Measurements from ENCODE around the gene DENND2D.

Gene DENND2D, protein sequence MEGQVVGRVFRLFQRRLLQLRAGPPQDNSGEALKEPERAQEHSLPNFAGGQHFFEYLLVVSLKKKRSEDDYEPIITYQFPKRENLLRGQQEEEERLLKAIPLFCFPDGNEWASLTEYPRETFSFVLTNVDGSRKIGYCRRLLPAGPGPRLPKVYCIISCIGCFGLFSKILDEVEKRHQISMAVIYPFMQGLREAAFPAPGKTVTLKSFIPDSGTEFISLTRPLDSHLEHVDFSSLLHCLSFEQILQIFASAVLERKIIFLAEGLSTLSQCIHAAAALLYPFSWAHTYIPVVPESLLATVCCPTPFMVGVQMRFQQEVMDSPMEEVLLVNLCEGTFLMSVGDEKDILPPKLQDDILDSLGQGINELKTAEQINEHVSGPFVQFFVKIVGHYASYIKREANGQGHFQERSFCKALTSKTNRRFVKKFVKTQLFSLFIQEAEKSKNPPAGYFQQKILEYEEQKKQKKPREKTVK

DNA sequence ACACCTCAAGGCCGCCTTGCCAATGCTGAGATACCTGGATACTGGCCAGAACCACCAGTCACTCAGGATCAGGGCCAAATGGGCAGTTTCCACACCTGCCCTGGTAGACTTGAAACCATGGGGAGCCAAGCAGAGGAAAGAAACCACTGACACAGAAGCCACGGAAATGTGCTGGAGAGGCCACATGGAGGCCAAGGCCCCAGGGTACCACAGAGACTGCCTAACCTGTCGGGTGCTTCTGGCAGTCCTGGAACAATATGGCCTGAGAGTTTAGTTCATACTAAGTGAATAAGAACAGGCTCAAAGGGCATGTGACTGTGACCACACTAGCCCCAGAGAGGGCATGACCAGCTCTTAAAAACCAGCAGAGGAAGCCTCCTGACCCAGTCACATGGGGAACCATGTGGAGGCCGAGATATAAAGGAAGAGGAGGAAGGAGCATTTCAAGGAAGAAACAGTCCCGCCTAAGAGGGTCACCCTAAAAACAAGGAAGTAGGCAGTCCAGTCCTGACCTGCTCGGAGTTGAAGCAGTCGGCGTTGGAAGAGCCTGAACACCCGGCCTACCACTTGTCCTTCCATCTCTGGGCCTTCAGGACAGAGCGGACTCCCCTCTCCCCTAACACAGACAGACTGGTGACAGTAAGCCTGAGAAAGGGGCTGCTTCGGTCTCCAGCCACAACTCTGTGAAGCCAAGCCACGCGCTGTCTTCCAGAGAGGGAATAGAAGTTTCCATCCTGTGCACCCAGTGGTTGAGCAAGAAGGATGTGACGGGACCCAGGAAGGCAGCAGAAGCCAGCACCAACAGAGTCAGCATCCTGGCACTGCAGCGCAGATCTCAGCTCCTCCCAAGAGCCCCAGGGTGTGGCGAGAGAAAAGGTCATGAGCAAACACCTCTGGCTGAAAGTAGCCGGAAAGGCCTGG, at the start of gene DENND2D:
TSS of gene DENND2D (minus strand) at position 766 of the 921 bp plus-strand sequence. CDS start at position 579, 187 bp downstream.
- no peak for DNase-seq

GRCh38 chr1:111249960-111250359, 49.5 kb upstream of the DENND2D start:
- no peak for DNase-seq

GRCh38 chr1:111247125-111247838, 46.8 kb upstream of the DENND2D start:
- DNase-seq, result no peak

DNA sequence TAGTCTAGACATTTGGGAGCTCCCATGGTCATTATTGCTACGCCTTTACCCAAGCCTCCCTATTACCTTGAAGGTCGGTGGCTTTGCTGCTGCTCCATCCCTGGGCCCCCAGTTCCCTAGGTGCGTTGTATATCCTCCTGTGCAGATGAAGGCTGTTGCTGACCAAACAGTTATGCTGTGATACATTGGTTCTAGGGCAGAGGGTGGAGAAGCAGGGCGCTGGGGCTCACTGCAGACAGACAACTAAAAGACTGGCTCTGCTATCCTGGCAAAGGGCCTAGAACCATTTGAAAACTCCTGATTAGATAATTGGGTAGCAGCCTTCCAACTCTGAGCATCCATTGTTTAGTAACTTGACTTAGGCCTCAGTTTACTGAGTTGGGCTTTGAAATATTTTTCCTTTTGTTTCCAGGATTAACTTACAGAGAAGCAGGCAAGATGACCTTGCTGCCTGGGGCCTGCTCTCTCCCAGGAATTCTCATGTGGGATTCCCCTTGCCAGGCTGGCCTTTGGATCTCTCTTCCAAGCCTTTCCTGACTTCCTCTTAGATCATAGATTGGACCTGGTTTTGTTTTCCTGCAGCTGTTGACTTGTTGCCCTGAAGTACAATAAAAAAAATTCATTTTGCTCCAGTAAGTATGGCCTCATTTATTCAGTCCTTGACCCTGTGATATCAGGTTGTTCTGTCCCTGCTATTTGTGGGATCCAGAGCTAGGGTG, 42.5 kb upstream of the DENND2D start:
- DNase-seq, result no peak

DNA sequence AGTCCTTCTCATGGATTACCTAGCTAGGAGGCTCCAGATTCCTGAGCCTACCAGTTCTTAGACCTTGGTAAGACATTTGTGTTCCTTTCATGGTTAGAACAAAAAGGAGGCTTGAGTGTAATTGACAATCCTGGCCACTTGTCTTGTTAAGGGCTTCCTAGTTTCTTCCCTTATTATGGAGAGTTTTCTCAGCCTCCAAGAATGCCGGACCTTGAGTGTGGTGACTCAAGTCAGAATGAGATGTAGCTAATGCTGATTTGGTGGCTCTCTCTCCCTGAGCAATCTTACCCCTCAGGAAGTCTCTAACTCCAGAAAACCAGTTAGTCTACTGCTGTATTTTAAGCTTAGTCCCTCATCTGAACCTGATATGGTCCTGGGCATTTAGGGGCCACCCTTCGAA, 41.4 kb upstream of the DENND2D start:
- DNase-seq, result no peak

- no peak for DNase-seq
Observed at GRCh38 chr1:111238056-111238795, 37.8 kb upstream of the DENND2D start.

DNA sequence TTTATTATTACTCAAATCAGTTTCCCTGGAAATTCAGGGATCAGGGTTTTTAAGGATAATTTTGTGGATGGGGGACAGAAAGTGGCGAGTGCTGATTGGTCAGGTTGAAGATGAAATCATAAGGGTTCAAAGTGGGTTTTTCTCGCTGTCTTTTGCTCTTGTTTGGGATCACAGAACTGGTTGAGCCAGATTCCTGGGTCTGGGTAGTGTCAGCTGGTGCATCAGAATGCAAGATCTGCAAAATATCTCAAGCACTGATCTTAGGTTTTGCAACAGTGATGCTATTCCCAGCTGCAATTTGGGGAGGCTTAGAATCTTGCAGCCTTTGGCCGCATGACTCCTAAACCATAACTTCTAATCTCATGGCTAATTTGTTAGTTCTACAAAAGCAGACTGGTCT, 36.4 kb upstream of the DENND2D start:
- DNase-seq, result no peak

- DNase-seq, result no peak
Observed at GRCh38 chr1:111236379-111236778, 35.9 kb upstream of the DENND2D start.

DNA sequence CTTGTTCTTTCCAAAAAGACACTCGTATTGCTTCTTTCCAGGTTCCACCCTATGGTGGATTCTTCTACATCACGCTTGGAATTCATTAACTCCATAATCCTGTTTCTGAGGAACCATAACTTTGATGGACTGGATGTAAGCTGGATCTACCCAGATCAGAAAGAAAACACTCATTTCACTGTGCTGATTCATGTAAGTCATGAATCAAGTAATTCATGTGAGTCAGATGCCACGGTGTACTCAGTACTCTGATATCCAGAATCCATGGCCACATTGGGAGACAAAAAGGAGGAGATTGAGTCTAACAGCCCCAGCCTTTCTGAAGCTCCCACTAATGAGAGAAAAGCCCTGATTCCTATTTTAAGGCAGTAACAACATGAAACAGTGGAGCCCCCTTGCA, 34.4 kb upstream of the DENND2D start:
- DNase-seq, result no peak

DNA sequence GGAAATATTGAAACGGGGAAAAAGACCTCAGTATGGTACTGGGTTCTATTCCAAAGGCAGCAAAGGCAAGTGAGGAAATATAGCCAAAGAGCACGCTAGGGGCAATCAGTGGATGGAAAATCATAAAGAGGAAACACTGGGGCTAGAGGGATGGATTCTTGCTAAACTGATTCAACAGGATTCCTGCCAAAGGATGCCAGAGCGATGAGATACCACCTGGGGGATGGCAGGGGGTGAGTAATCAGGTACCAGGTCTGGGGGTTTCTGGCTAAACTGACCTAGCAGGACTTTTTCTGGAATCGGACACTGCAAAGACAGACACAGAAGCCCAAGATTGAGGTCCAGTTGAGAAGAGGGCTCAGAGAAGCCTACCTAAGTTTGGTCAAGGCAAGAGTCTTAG, 33.8 kb upstream of the DENND2D start:
- DNase-seq, result no peak

- DNase-seq, result no peak
Observed at GRCh38 chr1:111232134-111232533, 31.7 kb upstream of the DENND2D start.

DNA sequence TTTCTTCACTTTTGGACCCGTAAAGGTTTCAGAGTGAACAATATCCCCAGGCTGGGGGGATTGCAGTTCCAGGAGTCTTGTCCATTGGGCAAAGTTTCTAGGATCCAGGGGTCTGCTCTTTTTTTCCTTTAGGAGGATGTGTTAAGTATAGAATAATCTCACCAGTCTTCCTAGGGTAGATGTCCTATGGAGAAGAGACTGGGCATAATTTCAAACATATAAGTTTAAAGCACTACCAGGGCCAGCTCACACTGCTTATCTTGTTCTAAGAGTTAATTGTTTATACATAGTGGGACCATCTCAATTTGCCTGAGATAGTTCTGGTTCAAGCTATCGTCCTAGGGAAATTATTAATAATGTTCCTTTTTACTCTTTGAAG, 28.3 kb upstream of the DENND2D start:
- DNase-seq, result no peak

DNA sequence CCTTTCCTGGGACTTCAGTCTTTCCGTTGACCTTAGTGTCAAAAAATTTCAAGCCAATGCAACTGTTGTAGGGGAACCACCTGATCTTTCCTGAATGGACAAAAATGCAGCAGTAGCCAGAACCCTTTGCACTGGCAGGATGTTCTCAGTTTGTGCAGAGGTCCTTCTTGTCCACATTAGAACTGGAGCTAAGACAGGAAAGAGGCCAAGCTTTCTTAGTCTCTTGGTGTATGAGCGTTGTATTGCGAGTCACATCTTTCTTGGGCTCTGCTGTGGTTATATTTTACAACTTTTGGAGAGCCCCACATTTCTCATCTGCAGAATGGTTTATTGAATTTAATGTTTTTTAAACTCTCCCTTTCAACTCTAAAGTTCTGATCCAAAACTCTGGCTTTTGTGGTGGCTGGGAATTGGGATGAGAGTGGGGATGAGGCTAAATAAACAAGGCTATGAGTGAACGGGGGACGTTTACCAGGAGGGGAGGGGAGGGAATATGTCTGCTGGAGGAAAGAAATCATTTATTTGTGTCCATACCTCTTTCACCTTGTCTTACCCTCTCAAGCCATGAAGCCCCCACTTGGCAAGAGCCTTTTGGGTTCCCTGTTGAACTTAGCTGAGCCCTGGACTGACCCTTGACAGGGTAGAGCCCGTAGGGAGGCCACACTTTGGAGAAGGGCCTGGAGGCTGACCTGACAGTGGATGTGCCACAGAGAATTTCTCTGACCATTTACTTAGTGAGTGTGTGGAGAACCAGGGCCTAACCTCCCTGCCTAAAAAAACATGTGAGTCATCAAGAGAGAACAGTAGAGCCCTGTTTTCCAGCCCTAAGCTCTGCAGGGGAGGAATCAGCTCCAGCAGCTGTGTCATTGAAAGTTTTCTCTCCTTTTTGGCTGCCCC, 27.7 kb upstream of the DENND2D start:
- no peak for DNase-seq

GRCh38 chr1:111227434-111227833, 27.0 kb upstream of the DENND2D start, which contains the start of gene CHI3L2:
CHI3L2 (plus strand) TSS chr1:111227713; CDS start chr1:111227730, 17 bp downstream.
- DNase-seq, result no peak

DNA sequence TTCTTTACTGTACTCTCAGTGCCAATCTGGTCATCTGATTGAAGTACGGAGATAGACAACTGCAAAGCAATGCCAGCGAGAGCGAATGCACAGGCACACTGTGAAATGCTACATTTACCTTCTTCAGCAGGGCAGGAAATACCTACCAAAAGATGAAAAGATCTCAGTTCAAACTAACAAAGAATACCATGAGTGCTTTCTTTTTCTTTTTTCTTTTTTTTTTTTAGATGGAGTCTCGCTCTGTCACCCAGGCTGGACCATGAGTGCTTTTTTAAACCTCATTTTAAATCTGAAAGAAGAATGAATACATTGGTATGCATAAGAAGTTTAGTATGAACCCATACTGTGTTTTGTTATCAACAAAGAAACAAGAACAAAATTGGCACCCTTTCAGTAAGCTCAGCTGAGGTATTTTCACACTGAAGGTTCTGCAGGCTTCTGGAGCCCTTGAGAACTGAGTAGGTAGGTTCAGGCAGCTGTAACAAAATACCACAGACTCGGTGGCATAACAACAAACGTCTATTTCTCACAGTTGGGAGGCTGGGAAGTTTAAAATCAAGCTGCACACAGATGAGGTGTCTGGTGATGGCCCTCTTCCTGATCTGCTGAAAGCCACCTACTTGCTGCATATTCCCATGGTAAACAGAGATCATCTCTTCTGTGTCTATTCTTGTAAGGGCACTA, 25.4 kb upstream of the DENND2D start:
- no peak for DNase-seq

- no peak for DNase-seq
Observed at GRCh38 chr1:111225091-111225490, 24.6 kb upstream of the DENND2D start.

DNA sequence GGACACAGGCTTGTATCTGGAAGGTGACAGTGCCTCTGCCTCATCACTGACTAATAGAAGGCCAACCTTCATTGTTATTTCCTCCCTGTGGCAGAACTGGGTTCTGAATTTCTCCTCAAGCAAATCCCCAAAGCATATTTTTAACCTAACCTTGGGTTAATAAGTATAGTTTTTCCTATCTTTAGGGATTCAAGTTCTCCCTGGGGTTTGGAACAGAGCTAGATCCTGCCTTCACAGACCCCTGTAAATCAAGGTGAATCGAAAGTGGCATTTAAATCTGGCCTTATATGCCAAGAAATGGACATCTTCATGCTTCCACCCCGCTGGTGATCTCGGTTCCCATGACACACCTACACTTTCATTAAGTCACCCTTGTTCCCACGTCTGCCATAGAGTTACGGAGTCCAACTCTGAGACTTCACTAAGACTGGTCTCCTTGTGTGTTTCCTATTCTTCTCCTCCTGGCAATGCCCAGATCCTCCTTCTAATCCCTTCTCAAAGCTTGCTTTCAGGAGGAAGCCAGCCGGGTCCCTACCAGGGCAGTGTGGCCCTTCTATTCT, 22.8 kb upstream of the DENND2D start:
- DNase-seq, result no peak

DNA sequence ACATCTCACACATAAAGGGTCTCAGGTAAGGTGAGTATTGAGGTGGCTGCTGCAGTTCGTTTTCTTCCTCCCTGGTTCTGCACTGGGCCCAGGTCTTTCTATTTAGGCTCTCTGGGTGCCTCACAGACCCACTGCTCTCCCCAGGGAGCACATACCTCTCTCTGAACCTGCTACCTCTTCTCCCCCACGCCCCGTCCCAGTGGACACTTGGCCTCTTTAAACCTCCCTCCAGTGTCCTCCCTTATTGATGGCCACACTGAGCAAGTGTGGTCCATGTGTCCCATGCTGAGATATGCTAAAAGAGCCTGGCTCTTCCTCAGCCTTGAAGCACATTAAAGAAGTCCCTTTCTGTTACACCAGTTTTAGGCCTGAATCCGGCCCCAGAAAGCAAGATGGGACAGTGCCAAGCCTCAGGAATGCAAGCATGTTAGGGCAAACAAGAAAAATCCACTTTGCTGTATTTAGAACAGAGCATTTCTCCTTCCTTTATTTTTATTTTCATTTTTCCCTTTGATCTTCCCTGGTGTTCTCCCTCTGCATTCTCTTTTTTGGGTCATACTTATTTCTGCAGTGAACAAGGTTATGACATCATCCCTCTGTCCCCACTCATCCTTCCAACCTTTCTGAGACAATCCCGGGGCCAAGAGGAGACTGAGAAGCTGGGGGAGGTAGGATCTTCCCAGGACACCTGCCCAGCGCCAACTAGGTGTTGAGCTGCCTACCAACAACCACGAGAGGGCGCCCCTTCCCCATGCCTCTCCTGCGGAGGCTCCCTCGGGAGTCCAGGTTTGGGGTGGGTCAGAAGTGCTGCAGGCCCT, 22.1 kb upstream of the DENND2D start:
- peak; percentile 17 to 58 for DNase-seq

All from NCI-H524 (cell line).